ENCODE data around the gene KRTDAP. TPM values are rescaled to one million over a fixed set of nuclear protein-coding genes. Genes with fewer than 3 reads are reported as not detected.

Gene KRTDAP
- total RNA-seq, 1 donor from 2014 or later, result not detected

DNA sequence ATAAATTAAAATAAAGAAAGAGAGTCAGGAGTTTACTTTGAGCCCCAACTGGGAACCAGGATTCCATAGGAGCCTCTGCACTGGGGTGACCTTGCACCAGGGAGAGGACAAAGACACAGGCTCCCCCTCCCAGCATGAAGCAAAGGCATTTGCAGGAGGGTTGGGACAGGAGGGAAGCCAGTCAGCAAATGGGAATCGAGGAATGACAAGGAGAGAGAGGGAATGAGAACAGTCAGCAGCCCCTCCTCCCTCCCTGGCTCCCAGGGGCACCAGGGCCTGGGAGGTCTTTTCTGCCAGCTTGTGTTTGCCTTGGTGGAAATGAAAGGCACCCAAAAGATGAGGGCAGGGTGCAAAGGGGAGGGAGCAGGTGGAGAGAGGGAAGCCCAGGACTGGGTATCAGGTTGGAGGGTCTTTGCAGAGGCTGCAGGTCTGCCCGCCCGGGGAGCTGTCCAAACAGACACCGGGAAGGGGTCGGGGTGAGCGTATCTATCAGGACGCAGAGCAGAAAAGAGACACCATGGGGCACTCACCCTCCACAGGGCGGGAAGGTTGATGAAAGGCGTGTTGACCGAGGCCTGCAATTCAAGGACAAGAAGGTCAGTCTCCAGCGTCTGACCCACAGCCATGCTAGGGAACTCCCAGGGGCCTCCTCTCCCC lies 34.0 kb upstream of the KRTDAP start:
- H3K9me3 ChIP-seq (replicated peaks), result no peaks in the 10 kb centered on the region
- H3K27ac ChIP-seq (replicated peaks), result no peak overlapping the region
- H3K36me3 ChIP-seq, result no peaks in the 10 kb centered on the region
- no peak for DNase-seq
- peaks cover 83% of the 10 kb centered on the region for H3K27me3 ChIP-seq (ENCODE audit: low read depth)
- intact Hi-C loops (cut with micrococcal nuclease), result no loop called here
- H3K4me3 ChIP-seq, result no peak overlapping the region
- no peaks in the 10 kb centered on the region for H3K4me1 ChIP-seq
- TF ChIP-seq, protein P1, sequence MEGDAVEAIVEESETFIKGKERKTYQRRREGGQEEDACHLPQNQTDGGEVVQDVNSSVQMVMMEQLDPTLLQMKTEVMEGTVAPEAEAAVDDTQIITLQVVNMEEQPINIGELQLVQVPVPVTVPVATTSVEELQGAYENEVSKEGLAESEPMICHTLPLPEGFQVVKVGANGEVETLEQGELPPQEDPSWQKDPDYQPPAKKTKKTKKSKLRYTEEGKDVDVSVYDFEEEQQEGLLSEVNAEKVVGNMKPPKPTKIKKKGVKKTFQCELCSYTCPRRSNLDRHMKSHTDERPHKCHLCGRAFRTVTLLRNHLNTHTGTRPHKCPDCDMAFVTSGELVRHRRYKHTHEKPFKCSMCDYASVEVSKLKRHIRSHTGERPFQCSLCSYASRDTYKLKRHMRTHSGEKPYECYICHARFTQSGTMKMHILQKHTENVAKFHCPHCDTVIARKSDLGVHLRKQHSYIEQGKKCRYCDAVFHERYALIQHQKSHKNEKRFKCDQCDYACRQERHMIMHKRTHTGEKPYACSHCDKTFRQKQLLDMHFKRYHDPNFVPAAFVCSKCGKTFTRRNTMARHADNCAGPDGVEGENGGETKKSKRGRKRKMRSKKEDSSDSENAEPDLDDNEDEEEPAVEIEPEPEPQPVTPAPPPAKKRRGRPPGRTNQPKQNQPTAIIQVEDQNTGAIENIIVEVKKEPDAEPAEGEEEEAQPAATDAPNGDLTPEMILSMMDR (IDR thresholded peaks at IDR 0.05; ENCODE audit: borderline replicate concordance), result no peak

GRCh38 chr19:35522745-35523327 lies 32.6 kb upstream of the KRTDAP start:
- peaks cover 78% of the 10 kb centered on the region for H3K27me3 ChIP-seq (ENCODE audit: low read depth)
- no peaks in the 10 kb centered on the region for H3K4me1 ChIP-seq
- no peak overlapping the region for H3K27ac ChIP-seq (replicated peaks)
- TF ChIP-seq, protein P1 (IDR thresholded peaks at IDR 0.05; ENCODE audit: borderline replicate concordance), result no peak
- intact Hi-C loops (cut with micrococcal nuclease), result no loop called here
- H3K36me3 ChIP-seq, result no peaks in the 10 kb centered on the region
- DNase-seq, result no peak
- no peaks in the 10 kb centered on the region for H3K9me3 ChIP-seq (replicated peaks)
- H3K4me3 ChIP-seq, result no peak overlapping the region

- Histone ChIP-seq H3K27me3 (ENCODE audit: low read depth) (peaks cover 65% of the 10 kb centered on the region), H3K27ac (replicated peaks) (no peak overlapping the region), H3K4me3 (no peak overlapping the region), H3K4me1 (no peaks in the 10 kb centered on the region), H3K36me3 (no peaks in the 10 kb centered on the region), H3K9me3 (replicated peaks) (no peaks in the 10 kb centered on the region)
- TF ChIP-seq, protein P1 (IDR thresholded peaks at IDR 0.05; ENCODE audit: borderline replicate concordance), result no peak
- intact Hi-C loops (cut with micrococcal nuclease), result no loop called here
- no peak for DNase-seq
Measured at GRCh38 chr19:35521124-35521743, 31.0 kb upstream of the KRTDAP start.

GRCh38 chr19:35519291-35519690 lies 29.0 kb upstream of the KRTDAP start:
- no peak for DNase-seq
- TF ChIP-seq, protein P1 (IDR thresholded peaks at IDR 0.05; ENCODE audit: borderline replicate concordance), result no peak
- H3K4me1 ChIP-seq, result peaks cover 1% of the 10 kb centered on the region
- H3K27ac ChIP-seq (replicated peaks), result no peak overlapping the region
- H3K9me3 ChIP-seq (replicated peaks), result no peaks in the 10 kb centered on the region
- H3K36me3 ChIP-seq, result no peaks in the 10 kb centered on the region
- H3K4me3 ChIP-seq, result no peak overlapping the region
- H3K27me3 ChIP-seq (ENCODE audit: low read depth), result peaks cover 65% of the 10 kb centered on the region
- intact Hi-C loops (cut with micrococcal nuclease), result no loop called here

- no peak for DNase-seq
- TF ChIP-seq, protein P1 (IDR thresholded peaks at IDR 0.05; ENCODE audit: borderline replicate concordance), result no peak
- Histone ChIP-seq H3K27ac (replicated peaks) (no peak overlapping the region), H3K9me3 (replicated peaks) (no peaks in the 10 kb centered on the region), H3K4me3 (no peak overlapping the region), H3K4me1 (peaks cover 4% of the 10 kb centered on the region), H3K27me3 (ENCODE audit: low read depth) (peaks cover 66% of the 10 kb centered on the region), H3K36me3 (no peaks in the 10 kb centered on the region)
- intact Hi-C loops (cut with micrococcal nuclease), result no loop called here
Measured at GRCh38 chr19:35518313-35518712, 28.0 kb upstream of the KRTDAP start.

All from left ventricle myocardium inferior (tissue), 1 donor.